NT2/D1 (cell line): Measurements from ENCODE around the gene CASP7.

Experiments used
- SUZ12 ChIP-seq: IDR thresholded peaks from 2 replicates; pipeline ENCODE4 v1.6.1; 2011; ENCODE audit not compliant: insufficient read length, insufficient read depth; ENCODE audit errors: extremely low read depth
- YY1 ChIP-seq: IDR thresholded peaks from 2 replicates; pipeline ENCODE4 v1.6.1; 2011; ENCODE audit not compliant: insufficient read length, insufficient read depth

GRCh38 chr10:113752553-113752952 is 72.8 kb downstream of the CASP7 start:
- TF ChIP-seq YY1: no peak
- no peak for TF ChIP-seq SUZ12
